GM12875 (cell line): Measurements from ENCODE around the gene ATF7.

Source experiments
- H3K4me3 ChIP-seq: one replicate; pipeline ENCODE4 v1.5.1; 2011; ENCODE audit warnings: low read depth, low read length, control low read depth
- CTCF ChIP-seq: IDR thresholded peaks from 2 replicates; pipeline ENCODE4 v1.5.1; 2011; ENCODE audit warnings: low read depth, mild to moderate bottlenecking, control low read depth, inconsistent platforms, low read length, moderate library complexity, borderline replicate concordance; ENCODE audit not compliant: insufficient read depth

Gene ATF7

GRCh38 chr12:53631721-53632120 lies 5.5 kb upstream of the ATF7 start:
- H3K4me3 ChIP-seq, result no peak overlapping the region
- TF ChIP-seq CTCF, result no peak

- no peak for TF ChIP-seq CTCF
These were observed 1.7 kb upstream of the ATF7 start for GRCh38 chr12:53627919-53628318.

GRCh38 chr12:53626702-53627169 lies 554 bp upstream of the ATF7 start:
- peak overlapping the region; percentile 78 for H3K4me3 ChIP-seq
- TF ChIP-seq CTCF, result no peak

More at GRCh38 chr12:53627919-53628318, 1.7 kb upstream of the ATF7 start:
- no peak overlapping the region for H3K4me3 ChIP-seq

- peak overlapping the region; percentile 78 for H3K4me3 ChIP-seq
- TF ChIP-seq CTCF, result no peak
These were observed 723 bp downstream of the ATF7 start for GRCh38 chr12:53625373-53625945.

GRCh38 chr12:53624956-53625355 lies 1.2 kb downstream of the ATF7 start:
- TF ChIP-seq CTCF, result no peak
- H3K4me3 ChIP-seq, result peak overlapping the region; percentile 78

- TF ChIP-seq CTCF, result no peak
- H3K4me3 ChIP-seq, result no peak overlapping the region
These were observed 1.7 kb downstream of the ATF7 start for GRCh38 chr12:53624458-53624857.

GRCh38 chr12:53623548-53624385 lies 2.4 kb downstream of the ATF7 start:
- peak overlapping the region; percentile 16 for H3K4me3 ChIP-seq

More at GRCh38 chr12:53623548-53624385, 2.4 kb downstream of the ATF7 start:
- no peak for TF ChIP-seq CTCF
